Endothelial cell of umbilical vein (primary cell): ENCODE results near the gene NAA60. TPM values are rescaled to one million over a fixed set of nuclear protein-coding genes. Genes with fewer than 3 reads are reported as not detected.

Experiments used
- BruUV-seq: library from RNA; stranded (reverse); fragments of 400-500 nt; replicated peaks from 2 replicates; lab custom pipeline; 2021; lab: Mats Ljungman, UMichigan
- CTCF ChIA-PET: fragments of 300-600, 350-600 bp; sonication (Branson Sonifier 250); formaldehyde crosslinking; loops from one replicate; lab custom pipeline; 2021; ENCODE audit warnings: antibody characterized with exemption, inconsistent platforms; lab: Charles Lee
- POLR2A ChIA-PET: fragments of 300-600, 350-600 bp; sonication (Branson Sonifier 250); formaldehyde crosslinking; loops from one replicate; lab custom pipeline; 2021; ENCODE audit warnings: antibody characterized with exemption, inconsistent platforms; lab: Charles Lee
- DNase-seq: peaks from one replicate; pipeline ENCODE4 v3.0.0-alpha.2; 2011; ENCODE audit warnings: low read depth, low spot score
- FAIRE-seq: peaks from 2 replicates; lab custom pipeline; 2011; peaks lifted over from hg19 to GRCh38; lab: Jason Lieb, UNC
- H2AFZ ChIP-seq: 2 replicates; pipeline ENCODE4 v1.6.0; 2012; ENCODE audit warnings: low read depth, low read length, control low read depth, inconsistent platforms
- H3K27ac ChIP-seq: 2 replicates; pipeline ENCODE4 v1.5.1; 2011; ENCODE audit warnings: low read depth, mild to moderate bottlenecking, control low read depth, low read length, moderate library complexity; ENCODE audit not compliant: insufficient read depth
- H3K27me3 ChIP-seq, 2 experiments: 2 replicates each; pipeline versions ENCODE4 v1.6.0 to v1.6.1; 2011; ENCODE audit warnings: low read length in 2 of 2, mixed read lengths in 1 of 2; ENCODE audit not compliant: control insufficient read depth in 2 of 2, insufficient read depth in 2 of 2
- H3K36me3 ChIP-seq, 2 experiments: 2 replicates in 1 of 2; 3 replicates in 1 of 2; pipeline ENCODE4 v1.5.1; 2011; ENCODE audit warnings: low read length in 2 of 2, mild to moderate bottlenecking in 1 of 2, moderate library complexity in 1 of 2; ENCODE audit not compliant: control insufficient read depth in 2 of 2, insufficient read depth in 2 of 2; ENCODE audit errors: extremely low read depth in 1 of 2
- H3K4me1 ChIP-seq: 3 replicates; pipeline ENCODE4 v1.5.1; 2011; ENCODE audit warnings: mild to moderate bottlenecking, low read length; ENCODE audit not compliant: control insufficient read depth, insufficient read depth; ENCODE audit errors: extremely low read depth
- H3K4me2 ChIP-seq: 2 replicates; pipeline ENCODE4 v1.6.1; 2011; ENCODE audit warnings: low read length, control low read depth, mixed read lengths; ENCODE audit not compliant: insufficient read depth
- H3K4me3 ChIP-seq, 3 experiments: fragments of 200-600 bp in 1 of 3; sonication (generic), shearing (Covaris generic) in 1 of 3; replicated peaks in 1 of 3; 2 replicates each; pipeline ENCODE4 v1.5.1; 2011 to 2016; ENCODE audit warnings: control low read depth in 3 of 3, low read length in 3 of 3, mild to moderate bottlenecking in 2 of 3, inconsistent platforms in 1 of 3, low read depth in 1 of 3, moderate library complexity in 1 of 3; ENCODE audit not compliant: insufficient read depth in 1 of 3
- H3K79me2 ChIP-seq: 2 replicates; pipeline ENCODE4 v1.6.0; 2012; ENCODE audit warnings: low read length, inconsistent platforms; ENCODE audit not compliant: control insufficient read depth, insufficient read depth
- H3K9ac ChIP-seq: replicated peaks from 2 replicates; pipeline ENCODE3; 2011; ENCODE audit warnings: low read length, control low read depth; ENCODE audit not compliant: insufficient read depth; ENCODE audit errors: extremely low read depth
- H3K9me1 ChIP-seq: replicated peaks from 3 replicates; pipeline ENCODE4 v1.6.0; 2011; ENCODE audit warnings: mild to moderate bottlenecking, low read length; ENCODE audit not compliant: control insufficient read depth, insufficient read depth; ENCODE audit errors: extremely low read depth
- H3K9me3 ChIP-seq: replicated peaks from 2 replicates; pipeline ENCODE4 v1.5.1; 2012; ENCODE audit warnings: low read length, inconsistent platforms; ENCODE audit not compliant: control insufficient read depth, insufficient read depth
- H4K20me1 ChIP-seq: replicated peaks from 2 replicates; pipeline ENCODE3; 2011; ENCODE audit warnings: mild to moderate bottlenecking, low read length; ENCODE audit not compliant: control insufficient read depth, insufficient read depth; ENCODE audit errors: extremely low read depth
- CTCF ChIP-seq, 2 donors: IDR thresholded peaks; 1 replicate in 1 of 2; 2 replicates in 1 of 2; pipeline ENCODE4 v1.5.1; 2011; ENCODE audit warnings: low read length in 2 of 2, mild to moderate bottlenecking in 2 of 2, moderate library complexity in 2 of 2, control low read depth in 1 of 2, inconsistent platforms in 1 of 2, low read depth in 1 of 2; ENCODE audit not compliant: insufficient read depth in 1 of 2; ENCODE audit errors: extremely low read depth in 1 of 2
- FOS ChIP-seq: IDR thresholded peaks from 2 replicates; pipeline ENCODE4 v1.6.1; 2011; ENCODE audit warnings: mild to moderate bottlenecking, low read length, moderate library complexity, borderline replicate concordance; ENCODE audit not compliant: insufficient read depth
- GATA2 ChIP-seq: IDR thresholded peaks from 2 replicates; pipeline ENCODE4 v1.7.0; 2011; ENCODE audit warnings: low read depth, mild to moderate bottlenecking, moderate library complexity, mixed read lengths, low read length; ENCODE audit not compliant: insufficient read length, insufficient read depth
- JUN ChIP-seq: IDR thresholded peaks from 2 replicates; pipeline ENCODE4 v1.6.1; 2011; ENCODE audit warnings: borderline replicate concordance, low read depth; ENCODE audit not compliant: insufficient read length, insufficient read depth
- POLR2A ChIP-seq: IDR thresholded peaks from 2 replicates; pipeline ENCODE4 v1.6.1; 2012; ENCODE audit warnings: low read depth, mild to moderate bottlenecking, control low read depth, low read length
- dilution Hi-C: fragments of 300-500 bp; cut with MboI; formaldehyde crosslinking; loops from one replicate; pipeline ENCODE4 v1.15.0; 2019; ENCODE audit warnings: low sequenced_read_pairs; ENCODE audit not compliant: extremely low pct_ligation_motif_present
- intact Hi-C: fragments of 100-400 bp; cut with micrococcal nuclease; formaldehyde crosslinking; loops from one replicate; pipeline ENCODE4 v1.10.0; 2022
- polyA plus RNA-seq, 4 experiments: library from polyadenylated mRNA; depleted of rRNA in 3 of 4; stranded (reverse) in 3 of 4; unstranded in 1 of 4; fragments of >200 nt; gene quantifications; 2 replicates each; pipeline versions ENCODE4 v1.2.1 to v1.2.3, GENCODE V29; 2011 to 2012; ENCODE audit warnings: missing spikeins in 1 of 4
- total RNA-seq: library from RNA; stranded (reverse); gene quantifications from 2 replicates; pipeline ENCODE4 v1.2.3, GENCODE V29; 2021

The NAA60 gene
- total and polyA plus RNA-seq, 2 donors (not counting 3 experiments of a cell fraction or from before 2014, with no cell fraction given) = 22.1 to 42.9 TPM

DNA sequence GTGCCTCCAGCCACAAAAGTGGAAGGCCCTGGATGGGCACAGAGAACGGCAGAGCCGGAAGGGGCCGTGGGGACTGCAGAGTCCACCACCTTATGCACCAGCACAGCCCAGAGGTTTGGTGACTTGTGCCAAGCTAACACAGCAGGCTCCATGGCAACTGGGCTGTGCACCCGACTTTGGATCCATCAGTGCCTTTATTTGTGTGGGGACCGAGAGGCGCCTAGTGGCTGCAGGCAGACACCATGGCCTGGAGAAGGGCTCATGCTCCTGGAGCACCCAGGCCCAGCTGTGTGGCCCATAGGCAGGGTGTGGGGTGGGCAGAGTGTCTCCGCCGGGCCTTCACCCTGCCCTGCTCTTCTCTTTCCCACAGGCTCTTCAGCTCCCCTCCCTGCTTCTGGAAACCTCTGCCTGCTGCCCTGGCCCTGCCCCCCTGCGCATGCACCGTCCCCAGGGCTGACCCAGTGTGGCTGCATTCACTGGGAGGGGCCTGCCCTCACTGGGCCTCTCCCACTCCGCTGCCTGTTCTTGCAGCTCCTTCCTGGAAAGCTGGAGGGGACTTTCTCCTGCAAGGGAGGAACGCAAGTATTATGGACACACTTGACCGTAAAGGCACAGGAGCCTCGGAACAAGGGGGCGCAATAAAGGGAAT is 41.7 kb downstream of the NAA60 start:
- Histone ChIP-seq H2AFZ (no peak overlapping the region), H3K4me2 (no peak overlapping the region), H3K4me1 (no peaks in the 10 kb centered on the region), H3K9ac (no peak overlapping the region), H4K20me1 (no peaks in the 10 kb centered on the region), H3K36me3 (peaks cover 0 to 43% of the 10 kb centered on the region in 2 experiments), H3K9me3 (no peaks in the 10 kb centered on the region), H3K4me3 (no peak overlapping the region), H3K27me3 (no peaks in the 10 kb centered on the region), H3K79me2 (no peaks in the 10 kb centered on the region), H3K27ac (no peak overlapping the region), H3K9me1 (no peaks in the 10 kb centered on the region)
- dilution Hi-C loops = no loop called here
- DNase-seq = no peak
- BruUV-seq = TSS peak; percentile 18
- ChIA-PET POLR2A (no interaction called here), CTCF (interaction anchor here (0.8 to 1.4 kb wide), 2 partner anchors 14 to 16 kb away, joined by 3 read pairs; partner anchors contain the start of gene CLUAP1)
- TF ChIP-seq POLR2A = no peak
- intact Hi-C loops = no loop called here
- FAIRE-seq = no peak

DNA sequence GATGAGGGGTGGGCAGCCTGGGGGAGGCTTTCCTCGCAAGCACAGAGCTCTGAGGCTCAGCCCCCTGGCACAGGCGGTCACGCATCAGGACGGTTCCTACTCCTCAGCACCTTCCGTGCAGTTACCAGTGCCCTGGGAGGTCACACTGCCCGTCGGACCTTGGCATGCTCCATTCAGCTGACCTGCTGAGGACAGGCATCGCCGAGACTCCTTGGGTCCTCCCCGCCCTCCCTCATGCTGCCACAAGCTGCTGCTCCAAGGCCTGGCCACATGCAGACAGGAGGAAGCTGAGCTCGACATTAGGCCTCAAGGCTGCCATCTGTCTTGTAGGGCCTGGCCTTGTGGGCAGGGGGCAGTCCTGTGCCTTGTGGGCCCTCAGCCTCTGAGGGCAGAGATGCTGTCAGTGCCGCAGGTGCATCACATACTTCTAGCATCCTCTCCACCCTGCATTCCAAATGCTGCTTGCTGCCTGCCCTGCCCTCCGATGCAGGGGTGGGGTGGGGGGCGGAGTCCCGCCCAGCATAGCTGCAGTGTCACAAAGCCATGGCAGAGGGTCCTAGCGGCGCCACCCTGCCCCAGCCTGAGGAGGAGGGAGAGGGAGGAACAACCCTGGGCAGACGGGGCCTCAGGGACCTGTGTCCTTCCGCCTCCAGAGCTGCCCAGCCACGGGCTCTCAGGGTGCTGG is 42.5 kb downstream of the NAA60 start:
- intact Hi-C loops = no loop called here
- Histone ChIP-seq H3K9me1 (no peaks in the 10 kb centered on the region), H4K20me1 (no peaks in the 10 kb centered on the region), H3K27me3 (no peaks in the 10 kb centered on the region), H2AFZ (no peak overlapping the region), H3K9ac (no peak overlapping the region), H3K27ac (no peak overlapping the region), H3K79me2 (no peaks in the 10 kb centered on the region), H3K36me3 (peaks cover 0 to 43% of the 10 kb centered on the region in 2 experiments), H3K4me2 (no peak overlapping the region), H3K9me3 (no peaks in the 10 kb centered on the region), H3K4me1 (no peaks in the 10 kb centered on the region), H3K4me3 (no peak overlapping the region)
- POLR2A ChIA-PET = no interaction called here
- dilution Hi-C loops = no loop called here
- no peak for DNase-seq
- no peak for FAIRE-seq
- CTCF ChIA-PET = interaction anchor here (0.8 to 1.4 kb wide), 2 partner anchors 13 to 15 kb away, joined by 3 read pairs; partner anchors contain the start of gene CLUAP1
- no peak for TF ChIP-seq FOS
- TF ChIP-seq GATA2 = no peak
- TF ChIP-seq JUN = no peak
- TF ChIP-seq CTCF (IDR thresholded peaks at IDR 0.05; ENCODE audit: extremely low read depth in 1 of 2, insufficient read depth in 1 of 2, low read depth in 1 of 2, low read length in 2 of 2) = no peak
- BruUV-seq = no TSS peak
